ENCODE measurements around the gene HLCS. TPM values are rescaled to one million over a fixed set of nuclear protein-coding genes. Genes with fewer than 3 reads are reported as not detected.

HLCS gene
- polyA plus RNA-seq, 1 donor from 2014 or later: 10.7 TPM

DNA sequence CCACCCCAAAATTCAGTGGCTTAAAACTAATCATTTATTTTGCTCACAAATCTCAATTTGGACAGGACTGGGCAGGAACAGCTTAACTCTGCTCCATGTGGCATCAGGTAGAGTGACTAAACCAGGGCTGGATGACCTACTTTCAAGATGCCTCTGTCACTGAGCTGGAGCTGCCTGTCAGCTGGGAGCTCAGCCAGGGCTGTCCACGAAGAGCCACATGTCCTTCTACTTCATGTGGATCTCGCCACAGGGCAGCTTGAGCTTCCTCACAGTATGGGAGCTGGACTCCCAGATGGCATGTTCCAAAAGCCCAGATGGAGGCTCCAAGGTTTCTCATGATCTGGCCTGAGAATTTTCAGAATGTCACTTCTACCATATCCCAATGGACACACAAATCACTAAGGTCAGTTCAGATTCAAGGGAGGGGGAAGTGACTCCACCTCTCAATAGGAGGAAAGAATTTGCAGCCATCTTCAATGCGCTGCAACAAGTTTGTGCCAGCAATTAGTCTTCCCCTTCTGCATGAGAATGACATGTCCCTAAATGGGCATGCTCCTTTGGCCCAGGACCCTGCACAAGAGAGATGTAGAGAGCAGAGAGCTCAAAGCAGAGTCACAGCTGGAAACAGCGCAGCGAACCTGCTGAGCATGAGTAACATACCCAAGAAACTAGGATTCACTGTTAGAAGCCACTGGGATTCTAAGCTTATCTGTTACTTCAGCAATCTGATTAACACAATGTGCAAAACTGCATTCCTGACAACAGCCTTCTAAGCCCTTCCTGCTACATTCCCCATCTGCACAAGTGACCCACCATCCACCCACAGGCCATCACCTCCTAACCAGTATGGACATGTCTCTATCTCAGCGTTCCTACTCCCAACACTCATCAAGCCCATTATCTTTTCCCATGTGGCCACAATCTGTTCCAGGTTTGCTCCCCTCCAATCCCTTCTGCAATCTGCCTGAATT, 17.0 kb downstream of the HLCS start:
- H3K27ac Mint-ChIP-seq: no peak overlapping the region

DNA sequence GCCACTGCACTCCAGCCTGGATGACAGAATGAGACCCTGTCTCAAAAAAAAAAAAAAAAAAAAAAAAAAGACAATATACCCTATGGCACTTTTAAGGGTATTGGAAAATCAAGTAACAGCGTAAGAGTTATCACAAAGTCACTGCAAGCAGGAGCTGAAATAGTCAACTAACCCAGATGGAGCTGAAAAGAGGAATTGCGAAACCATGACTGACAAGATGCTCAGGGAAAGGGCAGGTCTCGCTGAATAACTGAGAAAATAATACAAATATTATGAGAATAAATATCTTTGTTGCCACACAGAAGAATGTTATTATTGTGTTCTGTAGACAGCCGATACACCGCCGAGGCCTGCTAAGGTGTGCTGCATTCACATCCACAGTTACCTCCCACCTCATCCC, 17.8 kb downstream of the HLCS start:
- H3K4me1 Mint-ChIP-seq: no peaks in the 10 kb centered on the region
- H3K36me3 Mint-ChIP-seq: peaks cover 7% of the 10 kb centered on the region
- H3K9me3 Mint-ChIP-seq: peaks cover 0 to 5% (median 0%) of the 10 kb centered on the region in 3 donors

More for the DNA sequence above, 17.0 kb downstream of the HLCS start:
- Mint-ChIP-seq H3K4me1 (no peaks in the 10 kb centered on the region), H3K27me3 (no peaks in the 10 kb centered on the region), H3K9me3 (peaks cover 0 to 5% (median 0%) of the 10 kb centered on the region in 3 donors), H3K36me3 (peaks cover 6% of the 10 kb centered on the region), H3K4me3 (no peak overlapping the region)

DNA sequence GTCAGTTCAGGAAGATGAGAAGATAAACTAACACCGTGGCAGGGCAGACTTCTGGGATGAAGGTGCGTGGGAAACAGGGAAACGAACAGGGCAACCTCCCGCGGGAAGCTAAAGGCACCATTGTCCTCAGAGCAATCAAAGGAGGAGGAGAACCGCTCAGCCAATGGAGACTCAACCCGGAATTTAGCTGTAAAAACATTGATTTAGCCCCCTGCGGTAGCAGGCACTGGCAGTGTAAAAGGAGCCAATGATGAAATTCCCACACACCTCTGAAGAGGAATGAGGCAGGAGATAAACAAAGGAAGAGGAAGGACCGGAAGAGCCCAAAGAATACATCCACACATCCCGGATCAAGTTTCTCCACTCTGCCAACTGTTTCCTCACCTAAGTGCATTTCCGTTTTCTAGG, 19.5 kb downstream of the HLCS start:
- Mint-ChIP-seq H3K9me3 (peaks cover 0 to 5% (median 0%) of the 10 kb centered on the region in 3 donors), H3K27ac (no peak overlapping the region), H3K27me3 (no peaks in the 10 kb centered on the region), H3K4me3 (no peak overlapping the region), H3K36me3 (peaks cover 13% of the 10 kb centered on the region), H3K4me1 (peaks cover 0 to 1% (median 1%) of the 10 kb centered on the region in 3 donors)

More for the DNA sequence above, 17.8 kb downstream of the HLCS start:
- Mint-ChIP-seq H3K27ac (no peak overlapping the region), H3K27me3 (no peaks in the 10 kb centered on the region), H3K4me3 (no peak overlapping the region)

DNA sequence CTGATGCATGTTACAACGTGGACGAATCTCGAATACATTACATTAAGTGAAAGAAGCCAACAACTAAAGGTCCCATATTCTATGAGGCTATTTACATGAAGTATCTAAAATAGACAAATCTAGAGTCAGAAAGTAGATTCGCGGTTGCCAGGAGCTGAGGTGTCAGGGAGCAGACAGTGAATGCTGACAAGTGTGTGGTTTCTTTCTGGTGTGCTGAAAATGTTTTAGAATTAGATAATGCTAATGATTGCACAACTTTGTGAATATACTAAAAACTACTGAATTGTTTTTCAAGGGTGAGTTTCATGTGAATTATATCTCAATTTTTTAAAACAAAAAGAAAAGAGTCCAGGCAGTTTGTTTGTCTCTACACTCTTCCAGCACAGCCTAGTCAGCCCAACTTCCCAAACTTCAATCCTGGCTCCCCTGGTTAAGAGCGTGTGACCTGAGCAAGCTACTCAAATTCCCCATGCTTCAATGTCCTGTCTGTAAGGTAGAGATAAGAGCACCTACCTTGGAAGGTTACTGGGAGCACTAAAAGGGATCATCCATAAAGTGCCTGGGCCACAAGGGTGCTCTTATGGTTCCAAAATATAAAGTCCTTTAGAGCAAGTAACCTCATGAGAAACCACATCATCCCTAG, 20.9 kb downstream of the HLCS start:
- Mint-ChIP-seq H3K27ac (no peak overlapping the region), H3K4me1 (peaks cover 0 to 1% (median 1%) of the 10 kb centered on the region in 3 donors), H3K27me3 (no peaks in the 10 kb centered on the region), H3K36me3 (peaks cover 16% of the 10 kb centered on the region), H3K9me3 (peaks cover 0 to 5% (median 0%) of the 10 kb centered on the region in 3 donors), H3K4me3 (no peak overlapping the region)

DNA sequence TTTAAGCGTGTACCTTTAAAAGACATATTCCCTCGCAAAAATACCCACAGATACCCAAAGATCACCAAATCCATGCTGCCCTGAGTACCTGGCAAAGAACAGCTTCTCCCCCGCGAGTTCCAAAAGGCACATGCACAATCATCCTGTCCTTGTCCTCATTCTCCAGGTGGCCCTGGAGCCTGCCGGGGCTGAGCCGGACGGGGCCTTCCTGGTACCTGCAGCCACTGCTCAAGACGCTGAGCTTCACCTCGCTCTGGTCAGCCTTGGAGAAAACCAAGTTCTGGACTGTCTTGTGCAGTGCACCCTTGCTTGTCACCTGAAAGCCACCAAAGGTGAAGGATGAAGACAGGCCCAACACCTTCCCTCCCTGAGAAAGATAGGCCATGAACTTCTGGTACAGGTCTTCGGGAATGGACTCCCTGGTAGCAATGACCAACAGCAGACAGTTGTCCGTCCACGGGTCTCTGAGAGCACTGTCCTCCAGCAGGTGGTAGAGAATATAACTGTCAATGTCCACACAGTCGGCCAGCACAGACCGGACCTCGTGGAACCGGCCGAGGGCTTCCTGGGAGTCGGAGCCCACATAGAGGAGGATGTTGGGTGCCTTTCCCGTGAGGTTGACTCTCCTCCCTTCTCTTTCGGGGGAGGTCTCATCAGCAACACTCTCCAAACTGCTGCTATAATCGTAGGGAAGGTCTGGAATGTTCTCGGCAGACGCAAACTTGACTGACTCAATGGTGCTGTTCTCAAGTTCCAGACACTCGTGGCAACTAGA, 29.9 kb downstream of the HLCS start:
- Mint-ChIP-seq H3K4me1 (no peaks in the 10 kb centered on the region), H3K27ac (no peak overlapping the region), H3K27me3 (no peaks in the 10 kb centered on the region), H3K9me3 (no peaks in the 10 kb centered on the region), H3K4me3 (no peak overlapping the region), H3K36me3 (peaks cover 8% of the 10 kb centered on the region)

DNA sequence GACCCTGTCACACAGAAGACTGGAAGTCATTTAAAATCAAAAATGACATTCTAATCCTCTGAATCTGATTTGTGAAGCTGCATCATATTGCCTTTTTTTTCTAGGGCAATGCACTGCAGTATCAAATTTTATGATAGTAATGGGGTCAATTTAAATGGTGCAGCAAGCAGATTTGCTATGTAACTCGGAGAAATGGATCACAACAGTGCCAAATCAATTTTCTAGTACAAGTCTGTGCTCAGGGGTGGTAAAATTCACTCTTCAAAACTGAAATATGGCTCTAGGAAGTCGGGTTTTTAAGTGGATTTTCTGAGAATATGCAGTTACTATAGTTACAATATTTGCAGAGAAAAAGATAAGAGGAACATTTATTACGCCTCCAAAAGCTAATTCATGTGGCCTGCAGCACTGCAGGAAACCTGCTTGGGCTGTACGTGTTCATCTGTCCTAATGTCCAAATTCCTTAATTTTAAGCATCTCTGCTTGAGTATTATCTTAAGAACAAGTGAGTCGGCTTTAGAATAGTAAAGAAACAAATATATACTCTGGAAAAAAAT, 31.5 kb downstream of the HLCS start:
- Mint-ChIP-seq H3K36me3 (peaks cover 5% of the 10 kb centered on the region), H3K27me3 (no peaks in the 10 kb centered on the region), H3K4me1 (no peaks in the 10 kb centered on the region), H3K27ac (no peak overlapping the region), H3K9me3 (no peaks in the 10 kb centered on the region), H3K4me3 (no peak overlapping the region)

DNA sequence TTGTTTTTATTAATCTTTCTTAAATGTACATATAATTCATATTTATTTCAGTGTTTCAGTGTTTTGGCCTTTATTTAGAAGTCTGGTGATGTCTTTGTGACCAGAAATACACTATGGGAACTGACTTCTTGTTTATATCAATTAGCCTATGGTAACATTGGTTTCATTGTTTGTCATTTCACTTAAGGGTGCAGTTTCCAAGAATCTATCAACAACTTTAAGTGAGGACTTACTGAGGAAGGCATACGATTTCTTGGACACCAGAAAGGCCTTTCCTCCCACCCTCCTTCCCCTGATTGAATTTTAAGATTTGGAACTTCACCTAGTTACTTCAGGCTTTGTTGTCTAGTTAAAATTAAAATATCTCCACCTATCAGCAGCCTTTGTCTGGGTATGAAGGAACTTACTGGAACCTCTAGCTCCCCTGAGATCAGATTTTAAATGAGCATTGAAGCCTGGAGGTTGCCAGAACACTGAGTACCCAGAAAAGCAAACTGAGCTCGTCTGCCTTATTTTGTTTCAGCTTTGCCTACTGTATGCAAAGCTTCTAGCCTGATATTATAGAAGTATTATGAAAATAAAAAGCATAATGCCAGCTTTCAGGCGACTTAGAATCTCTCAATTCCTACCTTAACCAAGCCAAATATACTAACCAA, 34.2 kb downstream of the HLCS start:
- Mint-ChIP-seq H3K4me1 (no peaks in the 10 kb centered on the region), H3K27ac (no peak overlapping the region), H3K9me3 (no peaks in the 10 kb centered on the region), H3K27me3 (no peaks in the 10 kb centered on the region), H3K36me3 (peaks cover 5% of the 10 kb centered on the region), H3K4me3 (no peak overlapping the region)

DNA sequence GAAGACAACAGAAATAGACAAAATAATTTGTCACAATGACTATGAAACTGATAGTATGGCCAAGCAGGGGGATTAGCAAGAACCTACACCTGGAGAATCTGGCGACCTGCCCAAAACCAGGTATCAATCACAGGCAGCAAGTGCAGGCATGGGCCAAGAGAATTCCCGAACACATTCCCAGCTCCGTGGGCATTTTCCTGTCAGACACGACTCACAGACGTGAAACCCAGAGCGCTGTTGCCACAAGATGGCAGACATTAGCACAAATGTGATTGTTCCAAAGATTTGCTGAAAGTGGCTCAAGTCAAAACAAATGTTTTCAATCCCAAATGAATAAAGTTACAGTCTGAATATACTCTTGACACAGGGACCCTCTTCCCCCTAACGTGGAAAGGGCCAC, 36.8 kb downstream of the HLCS start:
- Mint-ChIP-seq H3K4me1 (no peaks in the 10 kb centered on the region), H3K4me3 (no peak overlapping the region), H3K36me3 (no peaks in the 10 kb centered on the region)

DNA sequence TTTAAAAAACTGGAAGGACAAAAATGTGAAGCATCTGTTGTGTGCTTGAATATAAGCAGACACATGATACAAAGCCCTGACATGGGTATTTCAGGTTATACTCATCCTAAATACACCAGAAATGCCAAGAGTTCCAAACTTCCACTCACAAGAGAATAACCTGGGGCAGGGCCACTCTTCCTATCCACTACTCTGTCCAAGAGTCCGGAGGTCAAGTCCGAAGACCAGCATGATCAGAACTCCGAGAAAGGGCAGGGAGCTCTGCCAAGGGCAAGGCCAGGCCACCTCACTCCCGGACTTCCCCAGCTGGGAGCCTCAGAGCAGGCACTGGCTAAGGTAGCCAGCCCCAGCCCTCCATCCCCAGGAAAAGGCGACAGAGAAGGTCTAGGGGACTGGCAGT, 37.5 kb downstream of the HLCS start:
- Mint-ChIP-seq H3K4me3 (no peak overlapping the region), H3K36me3 (no peaks in the 10 kb centered on the region), H3K9me3 (no peaks in the 10 kb centered on the region), H3K27me3 (no peaks in the 10 kb centered on the region), H3K27ac (no peak overlapping the region), H3K4me1 (no peaks in the 10 kb centered on the region)

More for the DNA sequence above, 36.8 kb downstream of the HLCS start:
- Mint-ChIP-seq H3K27me3 (no peaks in the 10 kb centered on the region), H3K9me3 (no peaks in the 10 kb centered on the region), H3K27ac (no peak overlapping the region)

DNA sequence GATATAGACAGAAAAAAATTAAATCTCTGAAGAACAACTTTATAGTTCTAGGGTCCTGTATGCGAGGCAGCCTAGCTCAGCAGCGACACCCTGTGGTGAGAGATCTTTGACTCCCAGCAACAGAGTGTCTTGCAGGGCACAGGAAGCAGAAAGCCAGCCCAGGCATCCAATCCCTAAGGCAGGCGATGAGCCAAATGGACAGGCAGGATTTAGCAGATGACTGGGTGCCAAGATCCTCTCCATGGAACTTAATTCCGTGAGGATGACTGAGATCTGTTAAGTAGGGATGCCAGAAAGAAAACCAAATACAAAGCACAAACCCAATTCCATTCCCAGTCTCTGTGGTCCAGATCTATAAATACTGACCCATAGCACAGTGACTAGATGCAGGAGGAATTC, 38.8 kb downstream of the HLCS start:
- Mint-ChIP-seq H3K9me3 (no peaks in the 10 kb centered on the region), H3K27ac (no peak overlapping the region), H3K4me3 (no peak overlapping the region), H3K27me3 (no peaks in the 10 kb centered on the region), H3K36me3 (no peaks in the 10 kb centered on the region), H3K4me1 (no peaks in the 10 kb centered on the region)

DNA sequence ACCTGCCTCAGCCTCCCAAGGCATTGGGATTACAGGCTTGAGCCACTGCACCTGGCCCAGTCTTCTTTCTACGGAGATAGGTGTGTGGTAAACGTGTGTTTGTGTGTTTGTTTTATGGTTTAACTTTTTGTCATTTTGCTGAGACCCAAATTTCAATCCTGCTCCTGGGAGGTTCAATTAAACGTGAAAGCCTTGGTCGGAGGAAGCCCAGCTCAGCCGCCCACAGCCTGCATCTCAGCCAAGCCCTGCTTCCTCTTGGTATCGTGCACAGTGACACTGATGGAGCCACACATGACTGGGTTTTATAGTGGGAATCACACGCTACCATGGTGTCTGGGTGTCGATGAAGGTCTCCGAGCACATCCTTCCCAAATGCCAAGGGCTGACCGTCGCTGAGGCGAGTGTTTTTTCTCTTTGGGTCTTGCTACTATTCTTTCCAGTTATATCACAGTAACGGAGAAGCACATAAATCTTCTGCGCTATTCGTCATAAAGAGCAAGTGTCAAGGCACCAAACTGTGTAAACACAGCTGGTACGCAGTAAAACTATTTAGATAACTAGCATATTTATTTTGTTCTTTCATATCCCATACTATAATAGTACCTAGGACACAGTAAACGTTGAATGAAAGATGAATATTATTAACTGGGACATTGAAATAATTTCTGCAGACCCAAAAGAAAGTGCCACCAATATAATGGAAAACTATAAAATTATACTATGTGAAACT, 39.3 kb downstream of the HLCS start:
- Mint-ChIP-seq H3K36me3 (peaks cover 1% of the 10 kb centered on the region), H3K4me3 (no peak overlapping the region), H3K9me3 (no peaks in the 10 kb centered on the region), H3K27me3 (no peaks in the 10 kb centered on the region), H3K4me1 (no peaks in the 10 kb centered on the region), H3K27ac (no peak overlapping the region)

DNA sequence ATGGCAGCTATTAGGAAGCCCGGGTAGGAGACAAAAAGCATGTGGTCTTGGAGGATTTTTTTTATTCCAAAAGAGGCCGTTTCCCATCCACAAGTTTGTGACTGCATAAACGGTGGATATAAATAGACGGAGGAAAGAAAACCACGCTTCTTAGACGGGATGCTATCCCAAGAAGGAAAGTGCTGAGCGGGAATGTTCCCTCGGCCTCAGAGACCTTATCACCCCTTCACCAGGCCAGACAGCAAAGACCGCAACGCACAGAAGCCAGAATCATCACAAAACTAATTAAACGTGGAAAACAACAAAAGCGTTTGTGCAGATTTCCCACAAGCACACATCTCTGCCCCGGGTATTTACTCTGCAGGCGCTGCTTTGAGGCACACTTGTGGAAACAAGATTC, 43.2 kb downstream of the HLCS start:
- Mint-ChIP-seq H3K27ac (no peak overlapping the region), H3K27me3 (no peaks in the 10 kb centered on the region), H3K36me3 (peaks cover 6% of the 10 kb centered on the region), H3K9me3 (no peaks in the 10 kb centered on the region), H3K4me3 (no peak overlapping the region), H3K4me1 (peaks cover 0 to 2% (median 0%) of the 10 kb centered on the region in 3 donors)

DNA sequence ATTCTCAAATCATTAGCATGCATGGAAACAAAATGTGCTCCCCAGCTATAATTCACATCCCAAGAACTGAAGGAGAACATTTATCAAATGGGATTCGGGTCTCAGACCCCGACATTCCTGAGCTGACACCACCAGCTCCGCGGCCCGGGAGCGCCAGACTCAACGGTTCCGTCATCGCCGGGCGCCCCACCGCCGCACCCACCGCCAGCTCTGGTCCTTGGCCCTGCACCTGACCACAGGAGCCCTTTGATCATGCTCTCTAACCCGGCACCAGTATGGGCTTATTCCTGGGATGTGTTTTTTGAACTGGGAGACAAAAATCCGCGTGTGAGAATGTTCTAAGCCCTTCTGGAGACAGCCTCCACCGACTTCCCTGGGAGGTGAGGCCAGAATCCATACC, 43.6 kb downstream of the HLCS start:
- peaks cover 0 to 2% (median 0%) of the 10 kb centered on the region in 3 donors for H3K4me1 Mint-ChIP-seq
- no peak overlapping the region for H3K27ac Mint-ChIP-seq

DNA sequence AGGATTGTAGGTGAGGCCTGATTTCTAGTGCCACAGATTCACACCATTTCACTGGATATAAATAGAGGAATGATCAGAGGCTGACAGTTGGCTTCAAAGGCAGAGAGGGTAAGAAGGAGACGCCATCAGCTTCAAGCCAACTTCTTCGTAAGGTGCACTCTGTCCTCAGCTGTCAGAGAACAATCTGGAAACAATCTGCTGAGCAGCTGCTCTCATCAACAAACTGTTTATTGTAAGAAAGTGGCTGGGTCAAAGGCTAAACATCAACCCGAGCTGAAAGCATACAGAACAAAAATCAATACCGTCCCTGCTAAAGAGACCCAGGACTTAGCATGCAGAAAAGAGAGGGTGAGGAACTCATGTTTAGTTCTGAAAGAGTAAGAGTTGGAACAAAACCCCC, 48.2 kb downstream of the HLCS start:
- no peaks in the 10 kb centered on the region for H3K9me3 Mint-ChIP-seq
- H3K36me3 Mint-ChIP-seq: peaks cover 9% of the 10 kb centered on the region
- peaks cover 5 to 13% (median 11%) of the 10 kb centered on the region in 3 donors for H3K4me1 Mint-ChIP-seq
- H3K27ac Mint-ChIP-seq: no peak overlapping the region
- no peaks in the 10 kb centered on the region for H3K27me3 Mint-ChIP-seq
- no peak overlapping the region for H3K4me3 Mint-ChIP-seq

More for the DNA sequence above, 43.6 kb downstream of the HLCS start:
- H3K36me3 Mint-ChIP-seq: peaks cover 6% of the 10 kb centered on the region
- no peak overlapping the region for H3K4me3 Mint-ChIP-seq
- H3K9me3 Mint-ChIP-seq: no peaks in the 10 kb centered on the region
- H3K27me3 Mint-ChIP-seq: no peaks in the 10 kb centered on the region
